ENCODE results near the gene ACSF3. TPM values are rescaled to one million over a fixed set of nuclear protein-coding genes. Genes with fewer than 3 reads are reported as not detected.

The ACSF3 gene
- total RNA-seq, 1 experiment from 2014 or later, result 74.5 TPM

DNA sequence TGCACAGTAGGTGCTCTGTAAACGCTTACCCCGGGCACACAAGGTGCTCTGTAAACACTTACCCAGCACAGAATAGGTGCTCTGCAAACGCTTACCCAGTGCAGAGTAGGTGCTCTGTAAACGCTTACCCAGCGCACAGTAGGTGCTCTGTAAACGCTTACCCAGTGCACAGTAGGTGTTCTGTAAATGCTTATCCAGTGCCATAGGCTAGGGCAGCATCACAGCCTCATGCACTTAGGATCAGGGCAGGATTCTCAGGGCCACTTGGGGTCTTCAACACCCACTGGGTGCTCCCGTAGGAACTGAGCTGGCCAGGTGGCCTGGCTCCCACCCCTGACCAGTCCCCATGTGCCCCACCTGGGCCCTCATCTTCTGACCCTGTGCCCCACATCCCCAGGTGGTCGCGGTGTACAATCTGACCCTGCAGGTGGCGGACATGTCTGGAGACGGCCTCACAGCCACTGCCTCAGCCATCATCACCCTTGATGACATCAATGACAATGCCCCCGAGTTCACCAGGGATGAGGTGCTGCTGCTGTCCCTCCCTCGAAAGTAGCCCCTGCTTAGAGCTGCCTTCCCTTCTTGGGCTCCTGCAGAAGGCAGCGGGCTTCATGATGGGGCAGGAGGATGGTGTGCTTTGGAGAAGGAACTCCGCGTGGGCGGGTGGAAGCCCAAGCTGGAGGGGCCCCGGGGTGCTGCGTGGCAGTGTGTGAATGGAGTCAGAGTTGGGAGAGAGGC is 93.5 kb downstream of the ACSF3 start:
- H3K79me2 ChIP-seq (ENCODE audit: insufficient read depth, low read length), result no peaks in the 10 kb centered on the region
- no peaks in the 10 kb centered on the region for H3K27me3 ChIP-seq (ENCODE audit: insufficient read depth, low read length)
- H3K9me3 ChIP-seq (ENCODE audit: control insufficient read depth in 1 of 2, insufficient read depth in 1 of 2, low read depth in 1 of 2, low read length in 2 of 2), result no peaks in the 10 kb centered on the region
- intact Hi-C loops (cut with micrococcal nuclease), result no loop called here
- no peak overlapping the region; the same call in 1 of the 2 replicates for H3K27ac ChIP-seq (ENCODE audit: low read depth, low read length)
- ChIA-PET POLR2A (no interaction called here), RAD21 (ENCODE audit: low non-redundant PET in 1 of 2, low total read pairs in 2 of 2, uncharacterized antibody in 2 of 2, unreplicated experiment in 2 of 2) (no interaction called here), CTCF (interaction anchor here (0.9 kb wide), 1 partner anchor 16 kb away, joined by 4 read pairs; the partner anchor contains the start of gene CDH15)
- H4K20me1 ChIP-seq (ENCODE audit: insufficient read depth), result no peaks in the 10 kb centered on the region
- H3K4me2 ChIP-seq (ENCODE audit: low read length), result peak overlapping the region; percentile 12
- ATAC-seq, result peak; percentile 57
- no TSS peak for BruUV-seq (replicated peaks)
- no peaks in the 10 kb centered on the region for H3K9me2 ChIP-seq (ENCODE audit: insufficient read depth)
- H3K36me3 ChIP-seq (ENCODE audit: control insufficient read depth in 1 of 2, insufficient read depth in 2 of 2, low read length in 2 of 2), result no peaks in the 10 kb centered on the region
- no peak overlapping the region for H2AFZ ChIP-seq (ENCODE audit: low read depth, low read length, poor library complexity, severe bottlenecking)
- DNase-seq (ENCODE audit: low read depth, low spot score), result no peak
- no peak overlapping the region for H3K4me3 ChIP-seq (replicated peaks in 1 of 2; ENCODE audit: low read depth in 1 of 2, low read length in 2 of 2)
- no peak; the same call in 1 of the 2 replicates for TF ChIP-seq EGR1 (IDR thresholded peaks at IDR 0.05; ENCODE audit: low read depth)
- no peak for TF ChIP-seq ZBTB33 (IDR thresholded peaks at IDR 0.05; ENCODE audit: extremely low read depth, insufficient replicate concordance, low read length)
- TF ChIP-seq SRF (IDR thresholded peaks at IDR 0.05; ENCODE audit: low read depth), result no peak
- TF ChIP-seq ZFX (IDR thresholded peaks at IDR 0.05), result no peak
- no peak for TF ChIP-seq EZH2phosphoT487 (IDR thresholded peaks at IDR 0.05; ENCODE audit: borderline replicate concordance)
- TF ChIP-seq CEBPB (IDR thresholded peaks at IDR 0.05; ENCODE audit: low read depth), result no peak
- no peak for TF ChIP-seq POLR2A (IDR thresholded peaks at IDR 0.05; ENCODE audit: borderline replicate concordance, extremely low read depth, insufficient read depth, insufficient read length)
- no peak for TF ChIP-seq ATF3 (IDR thresholded peaks at IDR 0.05)
- H3K4me1 ChIP-seq (ENCODE audit: control insufficient read depth in 1 of 2, insufficient read depth in 2 of 2, low read length in 2 of 2), result peaks cover 0 to 22% of the 10 kb centered on the region in 2 experiments; a peak in 2 of 4 replicates
- no peak overlapping the region for H3K9ac ChIP-seq (ENCODE audit: low read length)
